MM.1S (cell line): ENCODE results near the gene TAC3.

Experiments
- CTCF ChIP-seq: fragments of 300-600 bp; sonication (generic); IDR thresholded peaks from 2 replicates; pipeline ENCODE4 v1.5.1; 2016; ENCODE audit warnings: antibody characterized with exemption, low read length, mixed read lengths
- EZH2 ChIP-seq: fragments of 300-600 bp; sonication (generic); optimal IDR thresholded peaks from 2 replicates; pipeline ENCODE3; 2017; ENCODE audit warnings: low read depth, mild to moderate bottlenecking, antibody characterized with exemption, low read length, mixed read lengths
- EZH2phosphoT487 ChIP-seq: fragments of 300-600 bp; sonication (generic); IDR thresholded peaks from 2 replicates; pipeline ENCODE4 v1.6.1; 2018; ENCODE audit warnings: antibody characterized with exemption, low read length

GRCh38 chr12:57011438-57012424, 4.6 kb downstream of the TAC3 start:
- TF ChIP-seq CTCF (no peak), EZH2phosphoT487 (no peak), EZH2 (no peak)
